ENCODE measurements around the gene RHOD. TPM values are rescaled to one million over a fixed set of nuclear protein-coding genes. Genes with fewer than 3 reads are reported as not detected.

RHOD gene
- total and polyA plus RNA-seq, 2 donors (not counting 3 experiments of a cell fraction or from before 2014, with no cell fraction given) = 10.6 to 17.9 TPM

GRCh38 chr11:67098799-67099429 is 42.3 kb downstream of the RHOD start:
- FAIRE-seq (no peak), DNase-seq (ENCODE audit: low read depth, low spot score) (no peak)
- Histone ChIP-seq H4K20me1 (replicated peaks; ENCODE audit: control insufficient read depth, extremely low read depth, insufficient read depth, low read length) (no peaks in the 10 kb centered on the region), H3K27ac (ENCODE audit: insufficient read depth, low read depth, low read length) (no peak overlapping the region), H2AFZ (ENCODE audit: low read depth, low read length) (no peak overlapping the region), H3K79me2 (ENCODE audit: control insufficient read depth, insufficient read depth, low read length) (no peaks in the 10 kb centered on the region), H3K4me3 (replicated peaks in 1 of 3; ENCODE audit: insufficient read depth in 1 of 3, low read depth in 1 of 3, low read length in 3 of 3) (no peak overlapping the region), H3K4me1 (ENCODE audit: control insufficient read depth, extremely low read depth, insufficient read depth, low read length) (peaks cover 4% of the 10 kb centered on the region), H3K36me3 (ENCODE audit: control insufficient read depth in 2 of 2, extremely low read depth in 1 of 2, insufficient read depth in 2 of 2, low read length in 2 of 2) (no peaks in the 10 kb centered on the region), H3K9me3 (replicated peaks; ENCODE audit: control insufficient read depth, insufficient read depth, low read length) (no peaks in the 10 kb centered on the region), H3K9me1 (replicated peaks; ENCODE audit: control insufficient read depth, extremely low read depth, insufficient read depth, low read length) (no peaks in the 10 kb centered on the region), H3K9ac (replicated peaks; ENCODE audit: extremely low read depth, insufficient read depth, low read length) (no peak overlapping the region), H3K4me2 (ENCODE audit: insufficient read depth, low read length) (no peak overlapping the region), H3K27me3 (ENCODE audit: control insufficient read depth in 2 of 2, insufficient read depth in 2 of 2, low read length in 2 of 2) (peaks cover 0 to 2% of the 10 kb centered on the region in 2 experiments)
- POLR2A ChIA-PET = interaction anchor here (0.6 kb wide), 1 partner anchor 40 kb away, joined by 3 read pairs; no protein-coding TSS in a partner anchor
- BruUV-seq (replicated peaks) = no TSS peak
- CTCF ChIA-PET = interaction anchor here (0.8 to 1.4 kb wide), 3 partner anchors 16 to 28 kb away, joined by 3 to 5 read pairs (median 4); no protein-coding TSS in a partner anchor
- intact Hi-C loops (cut with micrococcal nuclease) = loop anchor here (5.0 kb wide), 1 partner anchor 68 kb away; no protein-coding TSS in a partner anchor
- dilution Hi-C loops (cut with MboI; ENCODE audit: extremely low pct_ligation_motif_present, low sequenced_read_pairs) = no loop called here
- TF ChIP-seq FOS (IDR thresholded peaks at IDR 0.05; ENCODE audit: borderline replicate concordance, insufficient read depth, low read length) = no peak
- no peak for TF ChIP-seq JUN (IDR thresholded peaks at IDR 0.05; ENCODE audit: borderline replicate concordance, insufficient read depth, insufficient read length, low read depth)
- TF ChIP-seq CTCF (IDR thresholded peaks at IDR 0.05; ENCODE audit: extremely low read depth in 1 of 2, insufficient read depth in 1 of 2, low read depth in 1 of 2, low read length in 2 of 2) = no peak
- TF ChIP-seq MYC (IDR thresholded peaks at IDR 0.05; ENCODE audit: low read depth, low read length) = no peak
- TF ChIP-seq GATA2 (IDR thresholded peaks at IDR 0.05; ENCODE audit: insufficient read depth, insufficient read length, low read depth, low read length) = no peak
- no peak for TF ChIP-seq EZH2 (IDR thresholded peaks at IDR 0.05; ENCODE audit: borderline replicate concordance, low read depth, low read length, severe bottlenecking)
- TF ChIP-seq MAX (IDR thresholded peaks at IDR 0.05; ENCODE audit: insufficient read depth, insufficient read length) = no peak
- no peak for TF ChIP-seq POLR2AphosphoS5 (IDR thresholded peaks at IDR 0.05; ENCODE audit: insufficient read depth, low read depth, low read length)
- TF ChIP-seq POLR2A (IDR thresholded peaks at IDR 0.05; ENCODE audit: low read depth, low read length) = no peak
